HG02571 (cell line): Measurements from ENCODE around the gene LHFPL6.

ENCODE experiments used
- ATAC-seq: cut with Tn5 transposase; IDR thresholded peaks from one replicate; pipeline ENCODE4 v1.9.1; 2021; ENCODE audit warnings: mild to moderate bottlenecking, moderate library complexity; ENCODE audit not compliant: unreplicated experiment

Gene LHFPL6

GRCh38 chr13:39481491-39481890 lies 121.5 kb downstream of the LHFPL6 start:
- no peak for ATAC-seq

- ATAC-seq: no peak
Measured at GRCh38 chr13:39474600-39474999, 128.4 kb downstream of the LHFPL6 start.

- no peak for ATAC-seq
Measured at GRCh38 chr13:39469676-39470075, 133.3 kb downstream of the LHFPL6 start.

GRCh38 chr13:39468306-39468705 lies 134.7 kb downstream of the LHFPL6 start:
- ATAC-seq: no peak

GRCh38 chr13:39463611-39464010 lies 139.4 kb downstream of the LHFPL6 start:
- ATAC-seq: no peak

GRCh38 chr13:39462906-39463305 lies 140.1 kb downstream of the LHFPL6 start:
- no peak for ATAC-seq

GRCh38 chr13:39462428-39462827 lies 140.6 kb downstream of the LHFPL6 start:
- no peak for ATAC-seq

GRCh38 chr13:39461685-39462266 lies 141.2 kb downstream of the LHFPL6 start:
- ATAC-seq: no peak

- no peak for ATAC-seq
Measured at GRCh38 chr13:39457274-39457673, 145.7 kb downstream of the LHFPL6 start.

- ATAC-seq: no peak
Measured at GRCh38 chr13:39455521-39456175, 147.3 kb downstream of the LHFPL6 start.

GRCh38 chr13:39452834-39453233 lies 150.2 kb downstream of the LHFPL6 start:
- ATAC-seq: no peak

- ATAC-seq: no peak
Measured at GRCh38 chr13:39452417-39452816, 150.6 kb downstream of the LHFPL6 start.

GRCh38 chr13:39451860-39452301 lies 151.1 kb downstream of the LHFPL6 start:
- no peak for ATAC-seq

- no peak for ATAC-seq
Measured at GRCh38 chr13:39451301-39451700, 151.7 kb downstream of the LHFPL6 start.

- no peak for ATAC-seq
Measured at GRCh38 chr13:39450176-39450575, 152.8 kb downstream of the LHFPL6 start.

GRCh38 chr13:39448834-39449233 lies 154.2 kb downstream of the LHFPL6 start:
- no peak for ATAC-seq

GRCh38 chr13:39446865-39447264 lies 156.1 kb downstream of the LHFPL6 start:
- no peak for ATAC-seq

- ATAC-seq: no peak
Measured at GRCh38 chr13:39444866-39445265, 158.1 kb downstream of the LHFPL6 start.

GRCh38 chr13:39433651-39434050 lies 169.3 kb downstream of the LHFPL6 start:
- no peak for ATAC-seq

GRCh38 chr13:39432196-39432595 lies 170.8 kb downstream of the LHFPL6 start:
- no peak for ATAC-seq

GRCh38 chr13:39422845-39423565 lies 180.0 kb downstream of the LHFPL6 start:
- ATAC-seq: no peak

- no peak for ATAC-seq
Measured at GRCh38 chr13:39419876-39420275, 183.1 kb downstream of the LHFPL6 start.
